ENCODE data around the gene DNMT3A.

DNA sequence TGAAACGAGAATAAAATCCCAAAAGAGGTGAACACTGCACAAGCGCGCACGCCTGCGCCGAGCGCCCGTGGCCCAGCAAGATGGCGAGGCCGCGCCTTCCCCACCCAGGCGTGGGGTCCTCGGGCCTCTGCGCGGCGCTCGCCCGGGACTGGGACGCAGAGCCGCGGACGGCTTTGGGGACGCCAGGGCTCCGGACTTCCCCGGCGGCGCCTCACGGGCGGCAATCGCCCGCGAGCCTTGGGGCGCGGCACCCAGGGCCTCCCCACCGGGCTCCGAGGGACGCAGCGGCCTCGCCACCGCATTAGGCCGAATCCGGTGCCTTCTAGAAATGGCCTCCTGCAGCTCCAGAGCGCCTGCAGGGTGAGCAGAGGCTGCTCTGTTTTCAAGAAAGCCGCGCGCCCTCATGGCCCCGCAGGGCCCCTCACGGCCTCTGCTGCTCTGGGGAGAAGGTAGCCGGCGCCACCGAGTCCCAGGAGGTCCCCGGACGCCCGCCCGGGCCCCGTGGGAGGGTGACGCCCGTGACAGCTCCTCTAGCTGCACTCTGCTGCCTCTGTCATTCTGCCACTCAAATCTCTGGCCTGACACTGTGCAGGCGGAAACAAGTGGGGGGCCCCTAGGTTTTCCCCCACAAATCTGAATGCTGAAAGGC is 137.4 kb downstream of the DNMT3A start:
- no peak for TF ChIP-seq EZH2 (IDR thresholded peaks at IDR 0.05; ENCODE audit: insufficient read depth, low read length)
- TF ChIP-seq, protein P1, sequence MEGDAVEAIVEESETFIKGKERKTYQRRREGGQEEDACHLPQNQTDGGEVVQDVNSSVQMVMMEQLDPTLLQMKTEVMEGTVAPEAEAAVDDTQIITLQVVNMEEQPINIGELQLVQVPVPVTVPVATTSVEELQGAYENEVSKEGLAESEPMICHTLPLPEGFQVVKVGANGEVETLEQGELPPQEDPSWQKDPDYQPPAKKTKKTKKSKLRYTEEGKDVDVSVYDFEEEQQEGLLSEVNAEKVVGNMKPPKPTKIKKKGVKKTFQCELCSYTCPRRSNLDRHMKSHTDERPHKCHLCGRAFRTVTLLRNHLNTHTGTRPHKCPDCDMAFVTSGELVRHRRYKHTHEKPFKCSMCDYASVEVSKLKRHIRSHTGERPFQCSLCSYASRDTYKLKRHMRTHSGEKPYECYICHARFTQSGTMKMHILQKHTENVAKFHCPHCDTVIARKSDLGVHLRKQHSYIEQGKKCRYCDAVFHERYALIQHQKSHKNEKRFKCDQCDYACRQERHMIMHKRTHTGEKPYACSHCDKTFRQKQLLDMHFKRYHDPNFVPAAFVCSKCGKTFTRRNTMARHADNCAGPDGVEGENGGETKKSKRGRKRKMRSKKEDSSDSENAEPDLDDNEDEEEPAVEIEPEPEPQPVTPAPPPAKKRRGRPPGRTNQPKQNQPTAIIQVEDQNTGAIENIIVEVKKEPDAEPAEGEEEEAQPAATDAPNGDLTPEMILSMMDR (IDR thresholded peaks at IDR 0.05; ENCODE audit: insufficient read depth, low read depth, low read length): no peak
